Prostate gland (tissue), 2 donors: ENCODE data around the gene SYNE1.

Experiments
- CTCF ChIP-seq, 4 experiments: fragments of 200-600 bp in 2 of 4; fragments of 450-650 bp in 2 of 4; sonication (generic) in 2 of 4; IDR thresholded peaks; 1 replicate in 3 of 4; 2 replicates in 1 of 4; pipeline ENCODE4 v1.5.1; 2016 to 2019; ENCODE audit warnings: antibody characterized with exemption in 4 of 4, mild to moderate bottlenecking in 2 of 4, moderate library complexity in 2 of 4
- POLR2A ChIP-seq: fragments of 450-650 bp; IDR thresholded peaks from one replicate; pipeline ENCODE4 v1.6.1; 2016; ENCODE audit warnings: antibody characterized with exemption, mild to moderate bottlenecking
- POLR2AphosphoS5 ChIP-seq: sonication (generic); formaldehyde crosslinking; IDR thresholded peaks from one replicate; pipeline ENCODE4 v1.6.1; 2017; ENCODE audit warnings: antibody characterized with exemption

- no peak for TF ChIP-seq POLR2A
- TF ChIP-seq POLR2AphosphoS5, result no peak
- no peak for TF ChIP-seq CTCF (IDR thresholded peaks at IDR 0.05)
These were observed 238.8 kb downstream of the SYNE1 start for GRCh38 chr6:152398316-152398715.
